Hematopoietic multipotent progenitor cell treated with erythropoietin and hydrocortisone succinate and interleukin-3 and kit ligand, for 8 days (in vitro differentiated cells): Measurements from ENCODE around the gene PAX7.

Source experiments
- DNase-seq: peaks from one replicate; pipeline ENCODE4 v3.0.0-alpha.2; 2015

PAX7 gene

GRCh38 chr1:18619467-18619835, 11.2 kb upstream of the PAX7 start:
- no peak for DNase-seq

- no peak for DNase-seq
Measured at GRCh38 chr1:18628511-18628910, 2.1 kb upstream of the PAX7 start.

DNA sequence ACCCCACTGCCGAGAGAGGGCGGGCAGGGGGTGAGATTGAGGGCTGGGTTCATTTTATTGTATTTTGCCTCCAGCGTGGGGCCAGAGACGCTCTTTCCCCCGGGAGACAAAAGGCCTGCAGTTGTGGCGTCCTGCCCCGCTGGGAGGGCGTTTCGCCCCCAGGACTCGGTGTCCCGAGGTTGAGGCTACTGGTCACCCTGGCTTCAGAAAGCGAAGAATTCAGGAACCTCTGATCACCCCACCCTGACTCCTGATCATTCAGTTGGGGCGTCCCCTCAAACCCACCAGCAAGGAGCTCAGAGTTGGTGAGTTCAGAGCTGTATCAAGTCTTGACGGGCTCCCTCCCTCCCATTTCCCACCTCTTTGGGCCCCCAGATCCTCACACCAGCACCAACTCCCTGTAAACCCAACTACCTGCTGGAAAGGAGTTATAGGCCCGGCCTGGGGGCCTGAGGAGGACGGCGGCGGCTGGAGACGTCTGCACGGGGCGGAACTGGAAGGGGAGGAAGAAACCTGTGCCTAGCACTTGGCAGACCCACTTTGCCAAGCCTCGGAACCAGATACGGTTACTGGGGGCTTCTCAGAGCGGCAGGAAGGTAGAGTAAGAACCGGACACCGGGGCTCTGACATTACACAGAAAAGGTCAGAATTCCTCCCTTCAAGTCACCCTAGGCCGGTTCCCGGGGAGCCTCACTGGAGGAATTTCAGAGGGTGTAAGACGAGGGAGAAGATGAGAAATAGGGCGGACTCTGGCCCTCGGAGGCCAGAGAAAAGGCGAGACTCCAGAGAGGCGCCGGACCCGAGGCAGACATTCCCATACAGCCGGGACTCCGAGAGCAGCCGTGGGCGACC, 761 bp upstream of the PAX7 start:
- no peak for DNase-seq

DNA sequence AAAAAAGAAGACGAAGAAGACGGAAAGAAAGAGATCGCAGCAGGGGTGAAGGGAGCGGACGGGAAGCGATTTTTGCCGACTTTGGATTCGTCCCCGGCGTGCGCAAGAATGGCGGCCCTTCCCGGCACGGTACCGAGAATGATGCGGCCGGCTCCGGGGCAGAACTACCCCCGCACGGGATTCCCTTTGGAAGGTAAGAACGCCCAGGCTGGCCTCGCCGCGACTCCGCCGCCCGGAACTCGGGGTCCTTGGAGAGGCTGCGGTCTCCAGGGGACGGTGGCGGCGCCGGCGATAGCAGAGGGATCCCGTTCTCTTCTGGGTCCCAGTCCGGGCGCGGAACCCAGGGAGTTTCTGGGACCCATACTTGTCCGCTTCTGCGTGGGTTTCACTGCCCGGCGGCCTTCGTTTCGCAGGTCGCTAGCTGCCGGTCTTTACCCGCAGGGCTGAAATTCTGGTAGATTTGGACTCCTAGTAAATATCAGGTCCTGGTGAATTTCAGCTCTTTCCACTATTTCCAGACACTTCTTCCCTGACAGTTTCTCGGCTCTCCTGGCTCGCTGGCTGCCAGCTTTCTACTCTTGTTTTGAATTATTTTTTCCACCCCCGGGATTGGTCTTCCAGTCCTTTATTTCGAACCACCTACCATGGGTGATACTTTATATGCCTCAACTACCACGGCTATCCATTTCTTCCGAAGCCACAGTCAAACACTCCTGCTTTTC, 1.0 kb downstream of the PAX7 start:
- no peak for DNase-seq

DNA sequence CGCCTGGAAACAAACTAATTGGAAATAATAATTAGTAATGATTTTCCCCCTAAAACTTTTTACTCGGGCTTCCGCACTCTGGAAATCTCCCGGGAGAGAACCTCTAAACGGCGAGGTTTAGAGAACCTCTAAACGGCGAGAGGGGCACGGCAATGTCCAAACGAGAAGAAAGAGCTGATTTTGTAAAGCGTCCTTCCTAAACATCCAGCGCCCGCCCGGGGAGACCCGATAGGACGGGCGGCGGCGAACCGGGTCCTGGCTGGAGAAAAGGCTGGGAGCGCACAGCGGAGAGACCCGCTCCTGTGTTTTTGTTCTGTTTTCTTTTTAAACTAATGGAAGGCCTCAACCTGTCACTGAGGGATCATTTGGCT, 1.6 kb downstream of the PAX7 start:
- no peak for DNase-seq

DNA sequence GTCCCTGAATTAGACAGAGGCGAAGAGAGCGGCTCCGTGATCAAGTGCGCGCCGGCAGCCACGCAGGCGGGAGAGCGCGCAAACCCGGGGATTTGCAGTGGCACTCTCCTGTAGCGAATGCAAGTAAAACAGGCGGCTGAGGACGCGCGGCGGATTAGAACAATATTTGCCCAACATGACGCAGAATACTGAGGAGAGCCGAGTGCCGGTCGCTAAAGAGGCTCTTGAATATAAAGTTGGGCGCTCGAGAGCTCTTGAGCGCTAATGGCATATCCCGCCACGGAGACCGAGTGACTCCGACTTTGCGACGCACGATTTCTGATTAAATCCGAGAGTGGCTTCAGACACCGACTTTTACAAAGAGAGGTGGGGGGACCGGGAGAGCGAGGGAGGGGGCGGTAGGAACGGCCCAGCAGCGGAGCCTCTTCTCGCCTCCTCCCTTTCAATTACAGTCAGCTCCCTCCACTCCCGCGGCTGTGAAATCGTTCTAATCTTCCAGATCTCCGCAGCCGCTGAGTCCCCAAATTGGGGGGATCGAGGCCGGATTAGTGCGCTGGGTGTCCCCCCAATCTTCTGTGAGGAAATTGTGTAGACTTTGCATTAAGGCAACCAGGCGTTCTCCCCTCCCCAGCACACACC, 2.3 kb downstream of the PAX7 start:
- no peak for DNase-seq

- DNase-seq, result no peak
Measured at GRCh38 chr1:18633422-18634155, 2.9 kb downstream of the PAX7 start.

DNA sequence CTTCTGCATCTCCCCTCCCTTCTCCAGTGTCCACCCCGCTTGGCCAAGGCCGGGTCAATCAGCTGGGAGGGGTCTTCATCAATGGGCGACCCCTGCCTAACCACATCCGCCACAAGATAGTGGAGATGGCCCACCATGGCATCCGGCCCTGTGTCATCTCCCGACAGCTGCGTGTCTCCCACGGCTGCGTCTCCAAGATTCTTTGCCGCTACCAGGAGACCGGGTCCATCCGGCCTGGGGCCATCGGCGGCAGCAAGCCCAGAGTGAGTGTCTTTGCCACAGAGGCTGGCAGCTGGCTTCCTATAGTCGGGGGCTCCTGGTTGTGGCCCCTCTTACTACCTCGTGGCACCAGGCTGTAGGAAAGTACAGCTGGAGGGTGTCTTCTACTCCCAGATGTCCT, 3.6 kb downstream of the PAX7 start:
- no peak for DNase-seq

DNA sequence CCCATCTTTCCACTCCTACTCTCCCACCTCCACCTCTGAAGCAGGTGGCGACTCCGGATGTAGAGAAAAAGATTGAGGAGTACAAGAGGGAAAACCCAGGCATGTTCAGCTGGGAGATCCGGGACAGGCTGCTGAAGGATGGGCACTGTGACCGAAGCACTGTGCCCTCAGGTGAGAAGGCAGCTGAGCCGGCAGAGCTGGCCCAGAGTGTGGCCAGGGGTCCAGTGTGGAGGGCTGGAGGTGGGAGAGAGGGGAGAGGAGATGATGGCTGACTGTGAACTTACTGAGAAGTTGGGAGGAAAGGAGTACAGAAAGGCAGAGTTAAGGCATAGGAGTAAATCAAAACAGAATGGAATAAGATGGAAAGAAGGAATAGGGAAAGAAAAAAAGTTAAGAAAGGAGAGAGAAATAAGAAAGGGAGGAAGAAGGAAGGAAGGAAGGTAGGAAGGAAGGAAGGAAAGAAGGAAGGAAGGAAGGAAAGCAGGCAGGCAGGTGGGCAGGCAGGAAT, 4.5 kb downstream of the PAX7 start:
- DNase-seq, result no peak

DNA sequence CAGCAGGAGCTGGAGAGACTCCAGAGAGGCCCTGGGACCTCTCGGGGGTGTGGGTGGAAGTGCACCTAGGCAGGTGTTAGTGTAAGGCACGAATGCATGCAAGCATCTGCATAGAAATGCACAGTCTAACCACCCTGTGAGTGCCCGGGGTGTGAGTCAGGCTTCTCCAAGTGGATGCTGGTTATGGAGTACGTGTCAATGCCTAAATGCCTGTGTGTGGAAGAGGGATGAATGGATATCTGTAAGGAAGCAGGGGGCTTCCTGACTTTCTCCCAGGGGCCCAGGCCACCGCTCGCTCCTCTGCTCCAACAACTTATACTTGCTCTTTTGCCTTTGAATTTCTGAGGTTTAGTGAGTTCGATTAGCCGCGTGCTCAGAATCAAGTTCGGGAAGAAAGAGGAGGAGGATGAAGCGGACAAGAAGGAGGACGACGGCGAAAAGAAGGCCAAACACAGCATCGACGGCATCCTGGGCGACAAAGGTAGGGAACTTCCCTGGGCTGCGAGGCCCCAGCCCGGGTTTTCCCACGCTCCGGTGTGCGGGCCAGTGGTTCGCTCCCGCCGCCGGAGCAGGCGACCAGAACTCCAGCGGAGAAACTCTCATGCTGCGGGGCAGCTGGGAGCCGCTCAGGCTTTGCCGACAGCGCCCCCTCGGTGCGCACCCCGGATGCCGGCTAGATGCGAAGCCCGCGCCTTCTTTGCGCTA, 5.4 kb downstream of the PAX7 start:
- no peak for DNase-seq

DNA sequence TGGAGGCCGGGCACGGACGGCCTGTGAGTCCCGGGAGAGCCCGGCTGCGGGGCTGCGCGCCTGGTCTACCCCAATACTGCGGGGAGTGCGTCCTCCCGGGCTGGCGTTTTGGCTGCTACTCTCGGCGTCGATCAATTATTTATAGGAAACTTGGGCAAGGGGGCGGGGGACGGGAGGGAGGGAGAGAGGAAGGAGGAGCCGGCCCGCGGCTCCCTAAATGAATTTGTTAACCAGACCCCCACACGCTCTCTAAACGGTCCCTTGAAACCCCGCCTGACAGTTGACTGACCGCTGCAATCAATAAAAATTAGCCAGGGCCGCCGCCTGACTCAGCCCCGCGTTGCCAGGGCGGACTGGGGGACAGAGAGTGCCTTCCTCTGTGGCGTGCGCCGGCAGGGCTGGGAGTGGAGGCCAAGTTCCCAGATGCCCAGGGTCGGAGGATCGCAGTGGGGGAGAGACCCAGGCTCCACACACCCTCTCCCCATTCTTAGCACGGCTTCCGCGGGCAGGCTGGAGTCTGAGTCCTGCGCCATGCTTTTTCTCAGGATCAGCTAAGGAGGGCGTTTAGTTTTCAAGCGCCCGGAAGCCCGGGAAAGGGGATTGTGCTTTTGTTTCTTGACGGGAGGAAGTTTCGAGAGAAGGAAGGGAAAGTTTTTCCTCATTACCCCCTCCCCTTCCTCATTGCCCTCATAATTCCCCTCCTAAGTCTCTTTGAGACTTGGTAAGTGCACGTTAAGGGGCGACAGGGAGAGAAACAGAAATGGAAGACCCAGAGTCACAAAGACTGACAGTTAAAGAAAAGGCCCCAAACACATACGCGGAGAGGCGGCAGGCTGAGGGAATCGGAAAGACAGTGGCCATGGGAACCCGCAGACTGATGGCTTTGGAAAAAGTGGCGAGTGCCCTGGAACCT, 6.2 kb downstream of the PAX7 start:
- DNase-seq, result no peak

GRCh38 chr1:18637511-18637960, 6.9 kb downstream of the PAX7 start:
- DNase-seq, result no peak

- DNase-seq, result no peak
Measured at GRCh38 chr1:18637962-18638834, 7.6 kb downstream of the PAX7 start.

- no peak for DNase-seq
Measured at GRCh38 chr1:18638835-18639364, 8.3 kb downstream of the PAX7 start.

- no peak for DNase-seq
Measured at GRCh38 chr1:18639368-18640055, 8.9 kb downstream of the PAX7 start.

DNA sequence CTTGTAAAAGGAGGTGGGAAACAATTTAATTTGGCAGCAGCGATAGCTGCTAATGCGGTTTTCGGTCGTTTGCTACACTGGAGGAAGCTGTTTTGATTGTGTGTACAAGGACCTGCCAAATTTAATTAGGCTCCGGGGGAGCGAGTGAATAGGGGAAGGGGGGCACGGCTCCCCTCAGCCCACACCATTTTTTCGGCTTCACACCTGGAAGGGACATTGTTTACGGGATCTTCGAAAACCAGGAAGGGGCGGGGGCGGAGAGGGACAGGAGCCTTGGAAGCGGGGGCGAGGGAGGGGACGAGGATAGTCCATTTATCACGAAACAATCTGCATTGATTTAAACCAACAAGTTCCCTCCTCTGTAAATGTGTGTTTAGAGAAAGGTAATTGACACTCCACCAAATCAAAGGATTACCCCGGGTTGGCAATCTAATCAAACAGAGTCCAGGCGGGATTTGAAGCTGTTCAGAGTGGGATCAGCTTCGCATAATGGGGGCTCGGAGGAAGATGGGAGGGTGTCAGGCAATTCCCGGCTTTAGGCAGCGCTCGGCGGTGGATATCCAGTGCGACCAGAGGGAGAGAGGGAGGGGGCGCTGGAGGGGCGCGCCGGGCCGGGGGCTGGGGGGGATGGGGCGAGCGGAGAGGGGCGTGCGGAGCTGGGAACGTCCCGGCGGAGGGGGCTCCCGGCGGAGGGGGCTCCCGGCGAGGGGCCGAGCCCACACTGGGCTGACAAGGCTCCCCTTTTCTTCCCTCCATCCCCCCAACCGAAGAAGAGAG, 9.8 kb downstream of the PAX7 start:
- DNase-seq, result no peak

DNA sequence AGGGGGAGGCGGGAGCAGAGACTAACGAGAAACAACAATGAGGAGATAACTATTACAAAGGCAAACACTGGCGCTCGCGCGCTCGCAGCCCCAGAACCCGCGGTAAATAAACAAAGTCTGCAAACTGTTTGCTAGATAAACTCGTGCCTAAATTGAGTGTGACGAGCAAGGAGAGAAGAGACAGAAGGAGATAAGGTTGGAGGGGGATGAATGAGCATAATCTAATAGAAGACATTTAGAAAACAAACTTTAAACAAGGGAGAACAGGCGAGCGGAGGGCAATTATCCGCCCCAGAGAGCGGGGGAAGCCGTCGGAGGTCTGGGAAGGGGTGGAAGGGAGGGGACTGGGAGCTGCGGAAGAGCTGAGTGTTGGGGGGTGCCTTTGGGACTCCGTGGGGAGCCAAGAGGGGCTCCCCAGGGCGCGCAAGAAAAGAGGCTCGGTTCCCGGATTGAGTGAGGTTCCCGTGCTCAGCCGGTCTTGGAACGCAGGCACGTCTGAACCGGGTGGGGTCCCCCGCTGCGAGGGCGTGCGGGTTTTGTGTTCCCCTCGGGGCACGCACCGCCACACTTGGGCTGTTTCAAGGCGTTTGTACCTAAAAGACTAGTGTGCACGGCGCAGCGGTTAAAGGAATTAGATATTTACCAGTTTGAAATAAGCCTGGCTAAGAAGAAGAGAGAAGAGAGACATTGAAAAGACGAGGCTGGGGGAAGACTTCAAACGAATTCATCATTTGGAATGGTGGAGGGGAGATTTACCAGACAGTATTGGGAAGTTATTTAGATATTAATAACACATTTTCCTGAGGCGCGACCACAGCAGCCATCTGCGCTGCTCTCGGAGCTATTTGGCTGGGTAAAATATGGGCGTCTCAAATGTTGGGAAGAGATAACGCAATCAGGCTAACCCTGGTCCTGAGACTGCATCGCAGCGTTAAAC, 10.6 kb downstream of the PAX7 start:
- peak; percentile 18 for DNase-seq
